Ishikawa (cell line): Measurements from ENCODE around the gene YARS1.
A peak's percentile ranks its signal among the peaks of the same experiment; 100 is the strongest.

Experiments used
- CEBPB ChIP-seq: IDR thresholded peaks from 2 replicates; pipeline ENCODE4 v1.6.1; 2012
- CREB1 ChIP-seq: IDR thresholded peaks from 2 replicates; pipeline ENCODE4 v1.6.1; 2012; ENCODE audit warnings: low read depth
- EGR1 ChIP-seq: IDR thresholded peaks from 2 replicates; pipeline ENCODE4 v1.6.1; 2012
- EP300 ChIP-seq: IDR thresholded peaks from 2 replicates; pipeline ENCODE4 v1.6.1; 2012; ENCODE audit warnings: borderline replicate concordance
- FOXM1 ChIP-seq: IDR thresholded peaks from 2 replicates; pipeline ENCODE4 v1.6.1; 2012; ENCODE audit warnings: low read depth, borderline replicate concordance
- MAX ChIP-seq: IDR thresholded peaks from 2 replicates; pipeline ENCODE4 v1.6.1; 2012
- NFIC ChIP-seq: IDR thresholded peaks from 2 replicates; pipeline ENCODE4 v1.6.1; 2012
- RAD21 ChIP-seq: IDR thresholded peaks from 2 replicates; pipeline ENCODE4 v1.6.1; 2012; ENCODE audit warnings: low read depth
- REST ChIP-seq: IDR thresholded peaks from 2 replicates; pipeline ENCODE4 v1.6.1; 2012; ENCODE audit warnings: low read depth, mild to moderate bottlenecking
- TAF1 ChIP-seq: IDR thresholded peaks from 2 replicates; pipeline ENCODE4 v1.6.1; 2012; ENCODE audit warnings: low read depth, mild to moderate bottlenecking
- TCF12 ChIP-seq: IDR thresholded peaks from 2 replicates; pipeline ENCODE4 v1.6.1; 2012; ENCODE audit warnings: low read depth
- TEAD4 ChIP-seq: IDR thresholded peaks from 2 replicates; pipeline ENCODE4 v1.6.1; 2012
- USF1 ChIP-seq: IDR thresholded peaks from 2 replicates; pipeline ENCODE4 v1.6.1; 2012
- YY1 ChIP-seq: IDR thresholded peaks from 2 replicates; pipeline ENCODE4 v1.6.1; 2012; ENCODE audit warnings: low read depth
- ZBTB7A ChIP-seq: IDR thresholded peaks from 2 replicates; pipeline ENCODE4 v1.6.1; 2012; ENCODE audit warnings: low read depth

Gene YARS1

GRCh38 chr1:32801096-32801715 is 16.0 kb downstream of the YARS1 start:
- TF ChIP-seq MAX: no peak
- no peak for TF ChIP-seq TCF12
- no peak for TF ChIP-seq NFIC
- no peak for TF ChIP-seq FOXM1
- no peak for TF ChIP-seq EP300
- TF ChIP-seq REST: no peak
- TF ChIP-seq USF1: no peak
- TF ChIP-seq CEBPB: no peak
- no peak for TF ChIP-seq EGR1
- no peak for TF ChIP-seq YY1
- TF ChIP-seq RAD21: no peak
- no peak for TF ChIP-seq ZBTB7A
- TF ChIP-seq TEAD4: no peak
- no peak for TF ChIP-seq TAF1
- no peak for TF ChIP-seq CREB1

GRCh38 chr1:32798679-32799416 is 18.3 kb downstream of the YARS1 start:
- TF ChIP-seq TAF1: no peak
- TF ChIP-seq EGR1: no peak
- no peak for TF ChIP-seq RAD21
- no peak for TF ChIP-seq EP300
- TF ChIP-seq NFIC: no peak
- TF ChIP-seq TEAD4: no peak
- no peak for TF ChIP-seq ZBTB7A
- no peak for TF ChIP-seq YY1

- TF ChIP-seq FOXM1: no peak
- TF ChIP-seq TEAD4: no peak
- TF ChIP-seq TCF12: no peak
- no peak for TF ChIP-seq TAF1
- no peak for TF ChIP-seq USF1
- no peak for TF ChIP-seq RAD21
- TF ChIP-seq CEBPB: no peak
Measured at GRCh38 chr1:32798191-32798590, 19.0 kb downstream of the YARS1 start.

- TF ChIP-seq EP300: no peak
Measured at GRCh38 chr1:32797456-32797855, 19.7 kb downstream of the YARS1 start.

- TF ChIP-seq FOXM1 (peak; percentile 48; the same call in 1 of the 2 replicates), TEAD4 (peak; percentile 61; the same call in 1 of the 2 replicates), NFIC (peak; percentile 75), EP300 (peak; percentile 65; the same call in 1 of the 2 replicates), TCF12 (peak; percentile 82)
Measured at GRCh38 chr1:32795763-32796162, 21.4 kb downstream of the YARS1 start.

- TF ChIP-seq RAD21 (no peak), TEAD4 (no peak), EGR1 (no peak), ZBTB7A (no peak), CEBPB (no peak), MAX (no peak), NFIC (no peak), TCF12 (no peak)
Measured at GRCh38 chr1:32791881-32792280, 25.3 kb downstream of the YARS1 start.

GRCh38 chr1:32789356-32789755 is 27.8 kb downstream of the YARS1 start:
- TF ChIP-seq CEBPB (peak; percentile 76), TCF12 (peak; percentile 69), MAX (0 out of 2 replicates have a peak, but pooled peaks have one; percentile 14), FOXM1 (peak; percentile 38; the same call in 1 of the 2 replicates), NFIC (peak; percentile 85), USF1 (peak; percentile 29; the same call in 1 of the 2 replicates), EP300 (peak; percentile 79)
